Kidney (tissue), 2 donors: ENCODE data around the gene EDDM3A. TPM values are rescaled to one million over a fixed set of nuclear protein-coding genes. Genes with fewer than 3 reads are reported as not detected.

Experiments used
- polyA plus RNA-seq: library from polyadenylated mRNA; stranded (reverse); fragments of 350-450 nt; fragmentation: Illumina TruSeq; extraction: RNeasy Lipid Tissue Mini Kit (QIAGEN cat#74804); gene quantifications from one replicate; pipeline ENCODE4 v1.2.3, GENCODE V29; 2014; ENCODE audit warnings: low read depth, low replicate concordance; ENCODE audit not compliant: insufficient read depth
- total RNA-seq: library from RNA; stranded (reverse); fragmentation: NEBNext Ultra II Directional; extraction: Animal tissue kit (Norgen Biotek cat#: 25700); gene quantifications from one replicate; pipeline ENCODE4 v1.2.1, GENCODE V29; 2021
- donor health status: DM: yes; HTN: yes; CAD: no.

Gene EDDM3A
- total and polyA plus RNA-seq, 2 donors from 2014 or later: 1.8 TPM; not detected in 1

Other genes with a start within 250 kb of the EDDM3A start
- gene RNASE10, start 240.3 kb upstream of the EDDM3A start, total RNA-seq: 0.57 TPM
- gene RNASE10, start 240.3 kb upstream of the EDDM3A start, polyA plus RNA-seq: 0.69 TPM
- gene RNASE9, start 184.8 kb upstream of the EDDM3A start, total RNA-seq: not detected
- not detected for gene RNASE9, start 184.8 kb upstream of the EDDM3A start, polyA plus RNA-seq
- not detected for gene RNASE11, start 157.9 kb upstream of the EDDM3A start, total RNA-seq
- not detected for gene RNASE11, start 157.9 kb upstream of the EDDM3A start, polyA plus RNA-seq
- not detected for gene RNASE12, start 154.5 kb upstream of the EDDM3A start, total RNA-seq
- not detected for gene RNASE12, start 154.5 kb upstream of the EDDM3A start, polyA plus RNA-seq
- not detected for gene OR6S1, start 104.2 kb upstream of the EDDM3A start, total RNA-seq
- gene OR6S1, start 104.2 kb upstream of the EDDM3A start, polyA plus RNA-seq: not detected
- gene RNASE4, start 61.3 kb upstream of the EDDM3A start, total RNA-seq: 22.8 TPM
- gene RNASE4, start 61.3 kb upstream of the EDDM3A start, polyA plus RNA-seq: 40.4 TPM
- gene ANG, start 57.1 kb upstream of the EDDM3A start, total RNA-seq: 19.4 TPM
- gene ANG, start 57.1 kb upstream of the EDDM3A start, polyA plus RNA-seq: 24.5 TPM
- not detected for gene EDDM3B, start 22.5 kb downstream of the EDDM3A start, total RNA-seq
- not detected for gene EDDM3B, start 22.5 kb downstream of the EDDM3A start, polyA plus RNA-seq
- 15.4 TPM for gene RNASE6, start 35.4 kb downstream of the EDDM3A start, total RNA-seq
- 6.0 TPM for gene RNASE6, start 35.4 kb downstream of the EDDM3A start, polyA plus RNA-seq
- gene RNASE1, start 57.0 kb downstream of the EDDM3A start, total RNA-seq: 201 TPM
- gene RNASE1, start 57.0 kb downstream of the EDDM3A start, polyA plus RNA-seq: 476 TPM
- 0.38 TPM for gene RNASE3, start 145.5 kb downstream of the EDDM3A start, total RNA-seq
- not detected for gene RNASE3, start 145.5 kb downstream of the EDDM3A start, polyA plus RNA-seq
- gene RNASE2, start 209.6 kb downstream of the EDDM3A start, total RNA-seq: 4.3 TPM
- gene RNASE2, start 209.6 kb downstream of the EDDM3A start, polyA plus RNA-seq: 2.4 TPM
- 53.2 TPM for gene METTL17, start 244.1 kb downstream of the EDDM3A start, total RNA-seq
- gene METTL17, start 244.1 kb downstream of the EDDM3A start, polyA plus RNA-seq: 68.6 TPM